PC-9 (cell line): Measurements from ENCODE around the gene ITIH3. TPM values are rescaled to one million over a fixed set of nuclear protein-coding genes. Genes with fewer than 3 reads are reported as not detected.

ENCODE experiments used
- BruUV-seq: library from RNA; stranded (reverse); fragments of 400-500 nt; replicated peaks from 2 replicates; lab custom pipeline; 2021; lab: Mats Ljungman, UMichigan
- CTCF ChIA-PET: fragments of 300-600 bp; sonication (Branson Sonifier 250); formaldehyde crosslinking; loops from one replicate; lab custom pipeline; 2022; ENCODE audit warnings: antibody characterized with exemption; lab: Charles Lee
- POLR2A ChIA-PET: fragments of 300-600 bp; sonication (Branson Sonifier 250); formaldehyde crosslinking; loops from one replicate; lab custom pipeline; 2022; ENCODE audit warnings: antibody characterized with exemption; ENCODE audit not compliant: unreplicated experiment; lab: Charles Lee
- DNase-seq, 2 experiments: peaks; one replicate each; pipeline versions ENCODE4 v3.0.0 to v3.0.0-alpha.2; 2015 to 2022; ENCODE audit warnings: mixed read lengths in 1 of 2
- H2AFZ ChIP-seq: fragments of 200-600 bp; sonication (generic); 2 replicates; pipeline ENCODE4 v1.8.1; 2017; ENCODE audit warnings: antibody characterized with exemption
- H3F3A ChIP-seq: fragments of 200-600 bp; sonication (generic); 2 replicates; pipeline ENCODE4 v1.8.1; 2017; ENCODE audit warnings: antibody characterized with exemption, mild to moderate bottlenecking, low read depth; ENCODE audit not compliant: insufficient read depth
- H3K27ac ChIP-seq: fragments of 200-600 bp; sonication (generic); 2 replicates; pipeline ENCODE4 v1.6.1; 2016; ENCODE audit warnings: mixed run types
- H3K27me3 ChIP-seq: fragments of 200-600 bp; sonication (generic); 2 replicates; pipeline ENCODE4 v1.6.1; 2016; ENCODE audit warnings: low read depth, mixed run types; ENCODE audit not compliant: insufficient read depth
- H3K36me3 ChIP-seq: fragments of 200-600 bp; sonication (generic); 2 replicates; pipeline ENCODE4 v1.6.1; 2016; ENCODE audit warnings: low read depth, mixed run types
- H3K4me1 ChIP-seq: fragments of 200-600 bp; sonication (generic); replicated peaks from 2 replicates; pipeline ENCODE4 v1.6.1; 2016; ENCODE audit warnings: mixed run types; ENCODE audit not compliant: insufficient read depth
- H3K4me2 ChIP-seq: fragments of 200-600 bp; sonication (generic); 2 replicates; pipeline ENCODE4 v1.6.1; 2017; ENCODE audit warnings: mixed run types
- H3K4me3 ChIP-seq: fragments of 200-600 bp; sonication (generic); 2 replicates; pipeline ENCODE4 v1.6.1; 2016; ENCODE audit warnings: mixed run types
- H3K79me2 ChIP-seq: fragments of 200-600 bp; sonication (generic); 2 replicates; pipeline ENCODE4 v1.6.1; 2017; ENCODE audit warnings: low read depth, mixed run types
- H3K9me2 ChIP-seq: fragments of 200-600 bp; sonication (generic); 2 replicates; pipeline ENCODE4 v1.8.1; 2017; ENCODE audit warnings: mild to moderate bottlenecking; ENCODE audit not compliant: insufficient read depth
- H3K9me3 ChIP-seq: fragments of 200-600 bp; sonication (generic); 2 replicates; pipeline ENCODE4 v1.8.1; 2016; ENCODE audit warnings: low read depth; ENCODE audit not compliant: insufficient read depth
- H4K20me1 ChIP-seq: fragments of 200-600 bp; sonication (generic); 2 replicates; pipeline ENCODE4 v1.8.1; 2017; ENCODE audit not compliant: insufficient read depth
- EZH2 ChIP-seq: fragments of 200-600 bp; sonication (generic); IDR thresholded peaks from 2 replicates; pipeline ENCODE4 v1.8.0; 2017; ENCODE audit warnings: antibody characterized with exemption, low read depth
- intact Hi-C: fragments of 100-400 bp; cut with micrococcal nuclease; formaldehyde crosslinking; loops from one replicate; pipeline ENCODE4 v1.10.0; 2022; ENCODE audit not compliant: unreplicated experiment
- total RNA-seq: library from RNA; stranded (reverse); gene quantifications from 2 replicates; pipeline ENCODE4 v1.2.3, GENCODE V29; 2021
- TF ChIP-seq, protein P1 (sequence below): fragments of 200-600 bp; sonication (generic); conservative IDR thresholded peaks from 2 replicates; pipeline ENCODE4 v1.6.1; 2017; ENCODE audit warnings: mixed run types, antibody characterized with exemption, mild to moderate bottlenecking, moderate library complexity

Gene ITIH3
- total RNA-seq, 1 experiment from 2014 or later = not detected

DNA sequence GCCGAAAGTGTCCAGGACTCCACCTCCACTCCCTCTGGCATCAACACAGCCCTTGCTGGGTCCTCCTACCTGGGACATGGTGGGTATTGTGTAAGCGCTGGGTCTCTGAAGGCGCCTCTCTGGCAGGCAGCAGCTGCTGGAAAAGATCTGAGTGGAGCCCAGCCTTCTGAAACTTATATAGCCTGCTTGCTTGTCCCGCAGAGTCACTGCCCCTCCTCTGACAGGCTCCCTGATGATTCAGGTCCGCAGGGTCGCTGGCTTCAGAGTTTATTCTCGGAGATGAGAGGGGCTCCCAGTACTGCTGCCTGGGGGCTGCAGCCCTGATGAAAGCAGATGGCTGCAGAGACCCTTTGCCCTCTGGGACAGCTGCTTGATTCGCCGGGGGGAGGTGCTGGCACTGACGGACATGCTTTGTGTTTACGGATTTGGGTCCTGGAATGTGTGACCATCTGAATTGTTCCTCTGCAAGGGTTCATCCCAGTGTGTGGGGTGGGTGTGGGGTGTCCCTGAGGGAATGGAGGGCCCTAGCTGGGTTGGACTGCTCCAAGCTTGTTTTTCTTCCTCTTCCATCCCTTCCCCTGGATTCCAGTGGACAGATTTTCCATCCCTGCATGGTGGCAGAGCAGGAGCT lies 40.4 kb downstream of the ITIH3 start, which contains the start of gene MUSTN1:
Gene MUSTN1, minus strand, starts transcription at position 149 of the 631 bp plus-strand sequence. Its CDS starts 71 bp downstream, at position 78.
- no peaks in the 10 kb centered on the region for H3K27me3 ChIP-seq
- no peaks in the 10 kb centered on the region for H3K9me2 ChIP-seq
- BruUV-seq = no TSS peak
- H3K27ac ChIP-seq = no peak within 1 kb of the TSS
- no peak within 1 kb of the TSS for H3K4me3 ChIP-seq
- no peaks in the 10 kb centered on the region for H3K79me2 ChIP-seq
- peaks cover 3% of the 10 kb centered on the region; the same call in 1 of the 2 replicates for H3F3A ChIP-seq
- H4K20me1 ChIP-seq = peaks cover 4% of the 10 kb centered on the region; the same call in 1 of the 2 replicates
- intact Hi-C loops = no loop called here
- no peak within 1 kb of the TSS for H3K4me2 ChIP-seq
- no peak within 1 kb of the TSS for H2AFZ ChIP-seq
- H3K9me3 ChIP-seq = no peaks in the 10 kb centered on the region
- CTCF ChIA-PET = no interaction called here
- POLR2A ChIA-PET = interaction anchor here (0.6 kb wide), 1 partner anchor 74 kb away, joined by 3 read pairs; no protein-coding TSS in a partner anchor
- peaks cover 11% of the 10 kb centered on the region for H3K4me1 ChIP-seq
- no peak for DNase-seq
- no peak for TF ChIP-seq EZH2
- TF ChIP-seq, protein P1, sequence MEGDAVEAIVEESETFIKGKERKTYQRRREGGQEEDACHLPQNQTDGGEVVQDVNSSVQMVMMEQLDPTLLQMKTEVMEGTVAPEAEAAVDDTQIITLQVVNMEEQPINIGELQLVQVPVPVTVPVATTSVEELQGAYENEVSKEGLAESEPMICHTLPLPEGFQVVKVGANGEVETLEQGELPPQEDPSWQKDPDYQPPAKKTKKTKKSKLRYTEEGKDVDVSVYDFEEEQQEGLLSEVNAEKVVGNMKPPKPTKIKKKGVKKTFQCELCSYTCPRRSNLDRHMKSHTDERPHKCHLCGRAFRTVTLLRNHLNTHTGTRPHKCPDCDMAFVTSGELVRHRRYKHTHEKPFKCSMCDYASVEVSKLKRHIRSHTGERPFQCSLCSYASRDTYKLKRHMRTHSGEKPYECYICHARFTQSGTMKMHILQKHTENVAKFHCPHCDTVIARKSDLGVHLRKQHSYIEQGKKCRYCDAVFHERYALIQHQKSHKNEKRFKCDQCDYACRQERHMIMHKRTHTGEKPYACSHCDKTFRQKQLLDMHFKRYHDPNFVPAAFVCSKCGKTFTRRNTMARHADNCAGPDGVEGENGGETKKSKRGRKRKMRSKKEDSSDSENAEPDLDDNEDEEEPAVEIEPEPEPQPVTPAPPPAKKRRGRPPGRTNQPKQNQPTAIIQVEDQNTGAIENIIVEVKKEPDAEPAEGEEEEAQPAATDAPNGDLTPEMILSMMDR = no peak
- no peaks in the 10 kb centered on the region for H3K36me3 ChIP-seq

DNA sequence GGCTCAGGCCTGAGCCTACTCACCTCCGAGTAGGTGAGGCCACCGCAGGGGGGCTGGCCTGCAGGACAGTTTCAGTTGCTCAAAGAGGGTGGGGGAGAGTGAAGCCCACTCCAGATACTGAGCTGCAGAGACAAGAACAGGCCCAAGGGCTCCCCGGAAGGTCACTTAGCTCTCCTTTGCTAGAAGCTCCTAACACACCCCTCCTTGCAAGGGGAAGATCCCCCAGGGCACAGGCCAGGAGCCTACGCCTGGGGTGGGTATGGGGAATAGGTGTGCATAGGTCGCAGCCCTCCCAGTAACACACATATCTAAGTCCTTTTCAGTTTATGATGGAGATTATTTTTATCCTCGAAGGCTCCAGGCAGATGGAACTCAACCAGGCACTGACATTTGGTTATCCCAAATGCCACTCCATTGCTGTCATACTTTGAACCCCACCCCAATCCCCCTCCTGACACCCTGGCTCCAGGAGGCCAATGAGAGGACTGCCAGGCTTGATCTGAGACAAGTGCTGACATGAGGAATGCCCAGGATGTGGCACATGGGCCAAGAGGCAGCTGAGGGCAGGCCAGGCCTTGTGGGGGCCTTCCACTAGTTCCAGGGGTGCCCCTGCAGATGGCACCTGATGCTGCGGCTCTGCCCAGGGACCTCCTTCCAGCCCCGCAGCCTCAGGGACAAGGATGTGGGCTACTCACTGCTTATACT lies 41.3 kb downstream of the ITIH3 start:
- ChIA-PET POLR2A (no interaction called here), CTCF (no interaction called here)
- no peaks in the 10 kb centered on the region for H3K9me3 ChIP-seq
- intact Hi-C loops = no loop called here
- H2AFZ ChIP-seq = no peak overlapping the region
- no peaks in the 10 kb centered on the region for H3K36me3 ChIP-seq
- H3K4me2 ChIP-seq = no peak overlapping the region
- no peak for TF ChIP-seq EZH2
- TF ChIP-seq, protein P1 = no peak
- no peaks in the 10 kb centered on the region for H3K9me2 ChIP-seq
- DNase-seq = no peak
- no peak overlapping the region for H3K4me3 ChIP-seq
- H3K27me3 ChIP-seq = no peaks in the 10 kb centered on the region
- H4K20me1 ChIP-seq = peaks cover 4% of the 10 kb centered on the region; the same call in 1 of the 2 replicates
- H3K4me1 ChIP-seq = peaks cover 11% of the 10 kb centered on the region
- BruUV-seq = no TSS peak
- H3F3A ChIP-seq = peaks cover 3% of the 10 kb centered on the region; the same call in 1 of the 2 replicates
- no peak overlapping the region for H3K27ac ChIP-seq
- H3K79me2 ChIP-seq = no peaks in the 10 kb centered on the region

DNA sequence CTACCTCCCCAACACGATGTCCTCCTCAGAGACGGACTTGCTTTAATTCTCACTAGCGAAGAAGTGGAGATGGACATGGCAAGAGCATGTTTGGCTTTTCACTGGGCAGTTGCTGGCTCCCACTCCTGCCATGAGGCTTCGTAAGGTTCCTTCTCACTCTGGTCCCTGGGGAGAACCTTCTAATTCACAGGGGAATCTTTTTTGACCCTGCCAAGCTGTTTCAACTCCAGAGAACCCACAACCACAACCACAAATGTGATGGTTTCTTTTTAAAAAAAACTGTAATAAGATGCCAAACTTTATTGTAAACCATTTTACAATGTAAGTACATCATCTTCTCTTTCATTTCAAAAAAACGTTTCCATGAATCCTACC lies 41.9 kb downstream of the ITIH3 start:
- Histone ChIP-seq H3K4me3 (no peak overlapping the region), H3K27ac (no peak overlapping the region), H3F3A (0 out of 2 replicates have a peak, but pooled peaks cover 3% of the 10 kb centered on the region), H3K4me1 (peaks cover 7% of the 10 kb centered on the region; the same call in 1 of the 2 replicates), H3K9me3 (no peaks in the 10 kb centered on the region), H2AFZ (no peak overlapping the region), H4K20me1 (peaks cover 4% of the 10 kb centered on the region; the same call in 1 of the 2 replicates), H3K36me3 (no peaks in the 10 kb centered on the region), H3K27me3 (no peaks in the 10 kb centered on the region), H3K4me2 (no peak overlapping the region), H3K79me2 (no peaks in the 10 kb centered on the region), H3K9me2 (no peaks in the 10 kb centered on the region)
- ChIA-PET CTCF (no interaction called here), POLR2A (no interaction called here)
- TF ChIP-seq EZH2 = no peak
- TF ChIP-seq, protein P1 = no peak
- no TSS peak for BruUV-seq
- no peak for DNase-seq
- intact Hi-C loops = no loop called here
